NOMO-1 (cell line): ENCODE results near the gene CD109.
"Not testable (repeated sequence)": the region's sequence is repeated elsewhere in the genome, so short reads cannot be mapped to it uniquely, and the experiment has no call there.

Experiments used
- DNase-seq, 2 experiments: peaks; one replicate each; lab custom pipeline; 2025; ENCODE audit not compliant: unreplicated experiment in 2 of 2; lab: John Stamatoyannopoulos, UW

The CD109 gene

DNA sequence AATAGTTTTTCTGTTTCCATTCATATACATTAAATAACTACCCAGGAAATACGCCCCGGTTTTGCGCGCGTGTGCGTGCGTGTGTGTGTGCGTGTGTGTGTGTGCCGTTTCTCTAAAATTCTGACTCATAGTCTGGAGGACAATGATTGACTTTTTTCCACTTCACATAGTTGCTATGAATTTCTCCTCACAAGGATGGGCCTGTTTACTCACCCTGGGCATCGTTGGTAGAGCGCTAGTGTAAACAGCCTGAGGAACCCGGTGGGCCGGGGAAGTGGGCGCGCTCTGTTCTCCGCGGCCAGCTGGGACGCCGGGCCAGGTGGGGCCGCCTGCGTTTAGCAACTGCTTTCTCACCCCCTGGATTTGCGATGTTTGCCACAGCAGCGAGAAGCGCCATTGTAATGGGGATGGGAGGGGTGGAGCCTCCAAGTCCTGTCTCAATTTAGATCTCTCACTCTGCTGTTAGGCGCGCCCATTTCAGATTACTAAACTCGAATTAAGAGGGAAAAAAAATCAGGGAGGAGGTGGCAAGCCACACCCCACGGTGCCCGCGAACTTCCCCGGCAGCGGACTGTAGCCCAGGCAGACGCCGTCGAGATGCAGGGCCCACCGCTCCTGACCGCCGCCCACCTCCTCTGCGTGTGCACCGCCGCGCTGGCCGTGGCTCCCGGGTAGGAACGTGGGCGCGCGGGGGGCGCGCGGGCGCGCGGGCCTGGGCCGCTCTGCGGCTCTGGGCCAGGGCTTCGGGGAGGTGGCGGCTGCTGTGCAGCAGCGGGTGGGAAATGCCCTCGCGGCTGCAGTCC, at the start of gene CD109:
TSS of gene CD109 (plus strand) at position 585 of the 803 bp plus-strand sequence. CDS start at position 598, 13 bp downstream.
- peak; percentile 78 to 79 for DNase-seq

DNA sequence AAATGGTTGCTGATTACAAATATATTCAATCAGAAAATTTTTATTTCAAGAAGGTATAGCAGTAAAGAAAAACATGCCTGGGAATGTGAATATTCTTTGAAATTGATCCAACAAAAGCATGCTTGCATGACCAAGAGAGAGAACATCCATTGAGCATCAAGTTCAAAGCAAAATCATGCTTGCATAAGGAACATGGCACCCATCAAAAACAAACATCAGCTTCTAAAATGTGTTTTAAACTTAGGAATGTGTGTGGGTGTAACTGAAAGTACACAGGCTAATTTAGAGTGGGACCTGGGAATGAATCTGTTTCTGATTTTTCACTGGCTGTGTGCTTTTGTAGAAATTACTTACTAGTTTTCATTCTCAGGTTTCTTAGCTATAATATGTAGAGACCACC, 47.8 kb upstream of the CD109 start:
- no peak for DNase-seq

DNA sequence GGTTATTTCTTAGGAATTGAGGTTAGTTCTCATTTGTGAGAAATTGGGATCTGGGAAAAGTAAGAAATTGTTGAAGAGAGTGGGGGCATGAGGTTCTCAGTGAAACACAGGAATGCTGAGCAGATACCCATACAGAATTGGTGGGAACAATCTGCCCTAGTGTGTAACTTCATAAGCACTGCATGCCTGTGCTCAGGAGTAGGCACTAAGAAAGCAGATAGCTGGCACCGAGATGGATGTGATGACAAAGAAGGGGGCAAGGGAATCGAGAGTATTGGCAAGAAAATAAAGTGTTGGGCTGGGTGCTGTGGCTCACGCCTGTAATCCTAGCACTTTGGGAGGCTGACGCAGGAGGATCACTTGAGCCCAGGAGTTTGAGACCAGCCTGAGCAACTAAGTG, 46.2 kb upstream of the CD109 start:
- no peak for DNase-seq

DNA sequence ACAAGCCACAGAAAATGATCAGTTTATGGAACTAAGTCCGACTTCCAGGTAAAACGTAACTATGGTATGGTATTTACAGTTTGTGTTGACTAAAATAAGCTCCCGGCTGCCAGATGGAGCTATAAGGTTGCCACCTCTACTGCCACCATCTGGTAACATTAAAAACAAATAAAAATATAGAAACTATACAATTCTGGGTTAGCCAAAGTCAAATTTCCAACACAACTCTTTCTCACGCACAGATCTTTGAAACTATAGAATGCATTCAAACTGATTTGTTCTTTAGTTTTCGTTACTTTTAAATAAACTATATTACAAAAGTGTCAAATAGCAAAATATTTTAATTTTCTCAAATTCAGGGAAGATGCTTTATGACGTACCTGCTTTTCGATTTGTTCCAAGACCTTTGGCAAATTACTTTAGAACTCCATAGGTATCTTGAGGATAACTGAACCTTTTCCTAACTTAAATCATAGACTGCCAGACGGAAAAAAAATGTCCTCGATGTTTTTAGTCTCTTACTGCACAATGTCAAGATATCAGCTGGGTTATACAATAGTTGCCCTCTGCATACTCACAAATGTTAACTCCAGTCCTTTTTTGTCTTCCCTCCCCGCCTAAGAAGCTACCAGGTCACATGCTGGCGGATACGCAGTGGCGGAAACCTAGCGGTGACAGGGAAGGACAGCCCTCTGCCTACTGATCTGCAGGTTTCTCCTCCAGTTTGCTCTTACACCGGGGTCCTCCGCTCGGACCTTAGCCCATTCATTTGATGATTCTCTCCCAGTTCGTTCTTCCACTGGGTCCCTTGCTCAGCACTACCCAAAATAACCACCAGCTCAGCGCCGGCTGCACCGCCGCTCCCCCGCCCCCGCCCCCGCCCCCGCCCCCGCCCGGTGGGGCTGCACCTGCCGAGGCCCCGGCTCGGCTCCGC, 43.1 kb upstream of the CD109 start:
- DNase-seq = peak; percentile 50 to 78

DNA sequence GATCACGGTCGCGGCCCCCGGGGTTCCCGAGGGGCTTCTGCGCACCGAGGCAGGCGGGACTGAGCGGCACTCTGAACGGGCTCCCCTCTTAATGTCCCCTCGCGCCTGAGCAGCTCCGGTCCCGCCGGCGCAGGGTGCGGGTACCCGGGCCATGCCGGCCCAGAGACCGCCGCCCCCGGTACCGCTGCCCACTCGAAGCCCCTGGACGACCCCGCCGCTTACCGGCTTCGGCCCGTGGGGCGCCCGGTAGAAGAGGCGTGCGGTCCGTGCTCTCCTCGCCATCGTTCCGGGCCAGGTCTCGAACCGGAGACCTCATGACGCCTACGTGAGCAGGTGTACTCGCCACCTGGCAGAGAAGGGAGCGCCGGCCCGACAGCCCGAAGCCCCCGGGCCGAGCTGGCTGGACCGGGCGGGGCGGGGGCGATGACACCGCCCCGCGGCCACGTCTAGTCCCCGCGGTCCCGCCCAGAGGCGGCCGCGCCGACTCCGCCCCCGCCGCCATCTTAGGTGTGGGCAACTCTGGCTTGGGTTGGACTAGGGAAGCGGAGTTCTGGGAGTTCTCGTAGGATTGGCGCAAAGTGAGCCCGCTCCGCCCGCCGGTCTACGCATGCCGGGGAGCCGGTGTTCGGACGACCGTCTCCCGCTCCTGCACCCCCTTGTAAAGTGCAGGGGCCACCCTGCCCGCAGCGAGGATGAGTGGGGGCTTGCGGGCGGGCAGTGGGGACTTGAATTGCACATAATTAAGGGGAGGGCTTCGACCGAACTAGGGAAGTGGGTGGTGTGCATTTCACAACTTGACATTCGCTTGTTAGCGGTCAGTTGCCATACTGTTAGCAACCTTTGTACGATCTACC, 42.2 kb upstream of the CD109 start, which contains the start of gene SLC17A5:
TSS of gene SLC17A5 (minus strand) at position 422 of the 854 bp plus-strand sequence. CDS start at position 316, 106 bp downstream.
- DNase-seq = peak; percentile 98 to 100

DNA sequence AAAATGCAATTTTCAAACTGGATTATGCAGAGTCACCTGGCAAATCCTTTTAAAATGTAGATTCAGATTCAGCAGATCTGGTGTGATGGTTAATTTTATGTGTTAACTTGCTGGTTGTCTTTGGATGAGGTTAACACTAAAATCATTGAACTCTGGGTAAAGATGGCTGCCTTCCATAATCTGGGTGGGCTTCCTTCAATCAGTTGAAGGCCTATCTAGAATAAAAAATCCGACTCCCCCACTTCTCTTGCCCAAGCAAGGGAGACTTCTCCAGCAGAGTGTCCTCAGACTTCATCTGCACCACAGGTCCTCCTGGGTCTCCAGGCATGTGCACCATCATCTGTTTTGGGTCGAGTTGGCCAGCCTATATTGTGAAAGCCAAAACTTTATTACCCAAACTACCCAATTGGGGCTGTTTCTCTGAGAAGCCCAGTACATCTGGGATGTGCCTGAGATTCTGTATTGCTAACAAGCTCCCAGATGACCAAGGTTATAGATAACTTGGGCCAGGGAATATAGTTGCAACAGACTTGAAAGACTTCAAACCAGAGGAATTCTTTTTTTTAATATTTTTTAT, 40.6 kb upstream of the CD109 start:
- no peak for DNase-seq

DNA sequence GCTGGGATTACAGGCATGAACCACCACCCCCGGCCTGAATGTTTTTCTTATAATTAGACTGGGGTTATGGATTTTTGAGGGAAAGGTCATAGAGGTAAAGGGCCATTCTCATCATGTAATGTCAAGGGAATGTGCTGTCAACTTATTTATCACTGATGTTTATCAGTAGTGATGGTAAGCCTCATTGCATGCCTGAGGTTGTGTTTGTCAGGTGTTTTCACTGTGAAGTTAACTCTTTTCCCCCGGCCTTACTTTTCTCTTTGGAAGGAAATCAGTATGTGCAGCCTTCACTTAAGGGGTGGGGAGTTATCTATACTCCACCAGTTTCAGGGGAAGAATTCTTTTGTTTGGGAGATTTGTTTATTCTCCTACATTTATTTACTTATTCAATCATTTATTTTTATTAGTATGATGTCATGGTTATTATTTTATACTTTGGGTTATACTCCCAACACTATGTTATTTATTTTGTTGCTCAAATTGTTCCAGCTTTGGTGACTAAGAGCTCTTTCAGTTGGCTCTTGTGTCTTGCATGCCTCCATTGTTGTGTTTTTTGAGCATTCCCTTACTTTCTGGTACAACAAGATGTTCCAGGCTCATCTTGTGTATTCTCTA, 39.4 kb upstream of the CD109 start:
- no peak for DNase-seq

DNA sequence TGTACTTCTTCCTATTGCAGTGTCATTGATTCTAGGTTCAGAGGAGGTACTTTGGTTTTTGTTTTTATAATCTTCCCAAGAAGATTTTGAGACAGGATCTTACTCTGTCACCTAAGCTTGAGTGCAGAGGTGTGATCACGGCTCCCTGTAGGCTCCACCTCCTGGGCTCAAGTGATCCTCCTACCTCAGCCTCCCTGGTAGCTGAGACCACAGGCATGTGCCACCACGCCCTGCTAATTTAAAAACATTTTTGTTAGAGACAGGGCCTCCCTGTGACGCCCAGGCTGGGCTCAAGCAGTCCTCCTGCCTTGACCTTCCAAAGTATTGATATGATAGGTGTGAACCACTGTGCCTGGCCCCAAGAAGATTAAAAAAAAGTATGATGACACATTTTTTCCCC, 38.8 kb upstream of the CD109 start:
- DNase-seq = no peak

DNA sequence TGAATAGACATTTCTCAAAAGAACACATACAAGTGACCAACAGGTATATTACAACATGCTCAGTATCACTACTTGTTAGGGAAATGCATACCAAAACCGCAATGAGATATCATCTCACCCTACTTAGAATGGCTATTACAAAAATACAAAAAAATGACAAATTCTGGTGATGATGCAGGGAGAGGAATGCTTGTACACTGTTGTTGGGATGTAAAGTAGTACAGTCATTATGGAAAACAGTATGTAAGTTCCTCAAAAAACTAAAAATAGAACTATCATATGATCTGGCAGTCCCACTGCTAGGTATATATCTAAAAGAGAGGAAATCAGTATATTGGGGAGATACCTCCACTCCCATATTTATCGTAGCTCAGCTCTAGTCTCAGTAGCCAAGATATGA, 31.3 kb upstream of the CD109 start:
- no peak for DNase-seq

DNA sequence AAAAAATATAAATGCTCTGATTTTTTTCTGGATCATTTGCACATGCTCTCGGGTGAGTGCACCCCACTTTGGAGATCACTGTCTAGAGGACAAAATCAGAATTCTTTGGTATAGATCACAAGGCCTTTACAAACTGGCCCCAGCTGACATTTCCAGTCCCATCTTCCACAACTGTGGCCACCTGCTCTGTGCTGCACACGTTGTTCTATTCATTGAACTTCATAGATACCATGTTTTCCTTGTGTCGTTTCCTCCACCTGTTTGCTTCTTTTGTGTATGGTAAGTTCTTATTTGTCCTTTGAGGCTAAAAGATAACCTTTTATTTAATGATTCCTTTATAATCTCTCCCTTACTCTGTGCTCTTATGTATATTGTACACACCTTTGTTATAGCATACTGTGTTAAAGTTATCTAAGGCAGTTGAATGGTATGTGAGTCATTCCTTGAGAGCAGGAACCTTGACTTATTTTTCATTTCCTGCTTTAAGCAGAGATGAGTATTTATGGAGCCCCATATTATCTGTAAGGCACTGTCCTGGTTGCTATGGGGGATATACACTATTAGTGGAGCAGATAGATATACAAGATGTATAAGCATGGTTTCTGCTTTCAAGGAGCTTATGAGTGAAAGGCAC, 30.2 kb upstream of the CD109 start:
- peak in 1 of 2 experiments; percentile 32 for DNase-seq

DNA sequence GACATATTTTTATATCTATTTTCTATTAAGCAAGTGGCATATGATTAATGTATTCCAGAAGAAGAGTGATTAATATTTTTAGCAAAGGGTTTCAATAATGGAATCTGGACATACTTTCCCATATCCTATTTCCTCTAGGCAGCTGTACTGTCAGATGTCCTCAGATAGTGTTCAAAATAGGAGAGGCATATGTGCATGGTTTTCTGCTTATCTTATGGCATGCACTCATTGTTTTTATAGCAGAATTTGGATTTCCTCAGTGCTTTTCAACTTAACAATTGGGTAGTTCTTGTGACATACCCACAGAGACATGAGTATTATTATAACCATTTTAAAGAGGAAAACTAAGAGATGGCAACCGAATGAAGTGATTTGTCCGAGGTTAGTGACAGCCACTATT, 29.6 kb upstream of the CD109 start:
- DNase-seq = no peak

DNA sequence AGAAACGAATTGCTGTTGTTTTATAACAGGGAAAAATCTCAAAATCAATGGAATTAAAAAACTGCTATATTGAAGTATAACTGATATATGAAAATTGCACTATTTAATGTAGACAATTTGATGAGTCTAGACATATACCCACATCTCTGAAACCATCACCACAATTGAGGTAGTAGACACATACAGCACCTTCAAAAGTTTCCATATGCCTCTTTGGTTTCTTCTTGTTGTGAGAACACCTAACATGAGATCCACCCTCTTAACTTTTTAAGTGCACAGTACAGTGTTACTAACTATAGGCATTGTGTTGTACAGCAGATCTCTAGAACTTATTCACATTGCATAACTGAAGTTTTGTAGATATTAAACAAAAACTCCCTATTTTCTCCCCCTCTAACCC, 28.2 kb upstream of the CD109 start:
- DNase-seq = no peak

DNA sequence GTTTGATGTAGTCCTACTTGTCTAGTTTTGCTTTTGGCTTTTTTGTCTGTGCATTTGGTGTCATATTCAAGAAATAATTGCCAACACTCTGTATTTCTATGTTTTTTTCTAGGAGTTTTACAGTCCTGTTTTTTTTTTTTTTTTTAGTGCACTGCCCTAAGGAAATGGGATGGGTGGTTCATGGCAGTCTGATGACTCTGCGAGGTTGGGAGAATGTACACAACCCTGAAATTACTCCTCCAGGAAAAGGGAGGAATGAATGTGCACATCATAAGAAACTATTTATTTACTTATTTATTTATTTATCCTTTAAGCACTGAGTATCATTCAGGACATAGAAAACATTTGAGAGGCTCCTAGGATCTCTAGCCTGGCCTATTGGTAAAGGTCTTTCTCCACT, 27.0 kb upstream of the CD109 start:
- DNase-seq = no peak

DNA sequence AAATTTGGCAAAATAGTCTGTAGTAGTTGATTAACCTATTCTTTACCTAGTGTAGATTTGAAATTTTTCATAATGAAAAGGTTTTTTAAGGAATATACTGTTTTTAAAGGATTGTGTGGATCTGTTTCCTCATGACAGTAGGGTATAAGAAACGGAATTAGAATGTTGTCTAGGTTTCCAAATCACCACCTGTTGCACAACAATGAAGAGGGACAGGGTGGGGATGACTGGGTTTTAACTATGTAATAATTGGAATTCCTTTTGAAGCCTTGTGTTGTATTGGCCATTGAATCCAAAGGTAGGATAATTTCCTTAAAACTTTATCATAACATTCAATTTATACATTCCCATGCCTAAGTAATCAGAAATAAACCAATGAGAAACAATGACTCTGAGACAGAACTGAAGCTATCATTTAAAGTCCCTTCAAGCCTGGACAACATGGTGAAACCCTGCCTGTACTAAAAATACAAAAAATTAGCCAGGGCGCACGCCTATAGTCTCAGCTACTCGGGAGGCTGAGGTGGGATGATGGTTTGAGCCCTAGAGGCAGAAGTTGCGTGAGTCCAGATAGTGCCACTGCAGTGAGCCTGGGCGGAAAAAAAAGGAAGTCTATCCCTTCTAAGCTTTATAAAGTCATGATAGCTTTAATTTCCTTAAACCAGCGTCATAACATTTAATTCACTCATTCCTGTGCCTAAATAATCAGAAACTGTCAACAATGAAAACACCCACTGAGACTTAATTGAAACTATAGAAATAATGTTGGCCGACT, 23.9 kb upstream of the CD109 start:
- DNase-seq = peak; percentile 47 to 51

DNA sequence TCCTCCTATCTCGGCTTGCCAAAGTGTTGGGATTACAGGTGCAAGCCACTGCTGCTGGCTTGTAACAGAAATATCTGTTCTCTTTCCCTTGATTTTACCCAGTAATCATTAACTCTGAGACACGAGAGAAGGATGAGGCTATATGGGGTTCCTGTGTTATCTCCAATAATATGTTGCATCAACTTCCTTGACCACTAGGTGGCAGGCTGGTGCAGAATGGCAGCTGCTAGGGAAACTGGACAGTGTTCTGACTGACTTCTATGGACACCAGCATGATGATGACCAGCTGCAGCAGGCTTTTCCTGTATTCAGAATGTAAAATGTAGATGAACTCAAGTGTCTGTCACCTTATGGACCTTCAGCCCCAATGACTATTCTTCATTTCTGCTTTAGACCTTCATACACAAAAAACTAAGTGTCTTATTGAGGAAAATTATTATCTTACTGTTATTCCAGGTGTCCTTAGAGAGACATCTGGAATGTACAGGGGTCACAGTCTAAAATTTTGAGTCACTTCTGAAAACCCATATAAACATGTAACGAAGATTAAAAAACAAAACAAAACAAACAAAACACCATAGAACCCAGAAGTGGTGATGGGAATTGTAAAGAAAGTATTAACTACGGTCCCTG, 20.4 kb upstream of the CD109 start:
- DNase-seq = peak; percentile 37 to 70

DNA sequence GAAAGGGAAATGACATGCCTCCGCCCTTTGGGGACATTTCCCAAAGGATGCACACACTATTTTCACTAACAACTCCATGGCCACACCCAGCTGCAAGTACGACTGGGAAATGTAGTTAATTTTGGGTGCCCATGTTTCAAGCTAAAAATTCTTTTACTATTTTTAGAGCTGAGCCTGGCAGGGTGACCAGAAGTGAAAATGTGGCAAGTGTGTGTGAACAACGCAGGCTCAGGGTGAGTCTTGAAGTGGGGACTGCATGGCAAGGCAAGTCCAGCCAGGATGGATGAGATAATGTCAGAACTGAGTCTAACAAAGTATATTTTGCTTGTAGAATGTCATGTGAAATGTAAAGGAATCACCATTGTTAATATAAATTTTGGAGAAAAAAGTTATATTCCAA, 17.0 kb upstream of the CD109 start:
- DNase-seq = no peak

DNA sequence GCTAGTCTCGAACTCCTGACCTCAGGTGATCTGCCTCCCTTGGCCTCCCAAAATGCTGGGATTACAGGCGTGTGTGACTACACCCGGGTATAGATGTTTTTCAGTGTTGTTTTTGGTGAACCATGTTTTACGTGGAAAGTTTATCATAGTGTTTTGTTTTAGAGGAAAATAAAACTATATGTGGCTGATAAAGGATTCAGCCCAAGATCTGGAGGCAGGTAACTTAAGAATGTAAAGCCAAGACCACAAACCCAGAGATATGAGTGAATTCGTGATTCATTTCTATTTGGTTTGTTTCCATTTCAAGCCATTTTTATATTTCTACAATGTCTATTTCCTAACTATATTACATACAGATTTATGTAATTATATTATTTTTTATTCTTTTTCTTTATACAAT, 16.2 kb upstream of the CD109 start:
- not testable (repeated sequence) for DNase-seq

DNA sequence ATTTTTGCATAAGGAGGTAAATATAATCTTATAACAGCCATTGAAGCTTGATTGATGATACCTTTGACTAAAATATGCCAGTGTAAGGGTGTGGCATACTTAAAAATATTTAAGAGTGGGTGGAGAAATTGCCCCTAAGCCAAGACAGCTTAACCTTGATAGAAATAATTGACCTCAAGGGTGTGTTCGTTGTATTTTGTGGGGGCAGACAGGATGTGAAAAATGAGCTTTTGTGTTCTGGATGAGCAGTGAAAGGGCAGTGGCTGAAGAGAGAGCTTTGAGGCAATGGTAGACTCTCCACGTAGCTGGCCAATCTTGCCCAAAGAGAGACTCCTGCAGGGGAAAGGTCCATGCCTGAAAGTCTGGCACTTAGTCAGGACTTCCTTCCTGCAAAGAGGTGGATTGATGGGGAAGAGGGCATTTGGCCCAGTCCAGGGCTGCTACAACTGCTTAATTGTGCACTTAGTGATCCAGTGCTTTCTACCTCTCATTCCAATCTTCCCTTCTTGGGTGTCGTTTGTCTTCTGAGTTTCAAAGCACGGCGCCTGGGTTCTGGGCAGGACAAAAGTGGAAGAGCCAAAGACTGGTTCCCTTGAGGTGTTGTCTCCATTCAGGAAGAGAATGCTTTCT, 15.6 kb upstream of the CD109 start:
- DNase-seq = no peak
